Measurements from ENCODE around the gene SHISAL2A.

- no peak for TF ChIP-seq CTCF (IDR thresholded peaks at IDR 0.05)
- no peak for TF ChIP-seq POLR2A (IDR thresholded peaks at IDR 0.05)
Observed at GRCh38 chr1:52672946-52673345, 40.0 kb downstream of the SHISAL2A start.
